Suppressor macrophage (primary cell): ENCODE measurements around the gene SEC14L1.

Source experiments
- DNase-seq, 4 experiments: peaks; one replicate each; pipeline ENCODE4 v3.0.0-alpha.2; 2020 to 2022

SEC14L1 gene

DNA sequence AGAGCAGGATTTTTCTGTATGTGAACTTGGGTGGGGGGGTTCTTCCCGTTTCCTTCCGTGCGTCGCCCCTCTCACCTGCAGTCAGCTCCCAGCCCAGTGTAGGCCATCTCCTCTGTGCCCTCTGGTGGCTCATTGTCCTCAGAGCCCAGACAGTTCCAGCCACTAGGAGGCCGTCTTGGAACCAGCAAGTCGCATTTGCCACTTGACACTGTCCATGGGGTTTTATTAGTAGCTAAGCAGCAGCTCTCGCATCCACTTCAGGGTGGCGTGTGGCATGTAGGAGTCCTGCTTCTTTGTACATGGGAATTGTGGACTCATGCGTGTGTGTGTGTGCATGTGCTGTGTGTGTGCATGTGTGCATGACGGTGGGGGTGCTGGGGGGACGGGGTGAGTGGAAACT lies 74.0 kb downstream of the SEC14L1 start:
- peak; percentile 45 to 65 (median 56) for DNase-seq

DNA sequence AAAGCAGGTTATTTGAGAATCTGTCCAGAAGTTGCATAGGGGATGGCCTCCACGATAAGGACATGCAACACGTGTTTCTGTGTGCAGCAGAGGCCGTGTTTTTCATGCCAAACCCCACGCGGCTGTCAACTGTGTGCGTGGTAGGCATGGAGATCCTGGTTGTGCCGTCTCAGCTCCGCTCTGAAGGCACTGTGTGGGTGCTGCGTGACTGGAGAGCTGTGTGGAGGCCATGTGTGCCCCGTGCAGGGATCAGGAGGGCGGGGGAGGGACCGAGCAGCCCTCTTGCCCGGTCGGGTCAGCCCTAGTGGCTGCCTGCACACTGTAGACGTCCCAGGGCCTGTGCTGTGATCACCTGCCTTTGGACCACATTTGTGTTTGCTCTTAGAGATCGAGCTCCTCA lies 74.5 kb downstream of the SEC14L1 start:
- DNase-seq = no peak

DNA sequence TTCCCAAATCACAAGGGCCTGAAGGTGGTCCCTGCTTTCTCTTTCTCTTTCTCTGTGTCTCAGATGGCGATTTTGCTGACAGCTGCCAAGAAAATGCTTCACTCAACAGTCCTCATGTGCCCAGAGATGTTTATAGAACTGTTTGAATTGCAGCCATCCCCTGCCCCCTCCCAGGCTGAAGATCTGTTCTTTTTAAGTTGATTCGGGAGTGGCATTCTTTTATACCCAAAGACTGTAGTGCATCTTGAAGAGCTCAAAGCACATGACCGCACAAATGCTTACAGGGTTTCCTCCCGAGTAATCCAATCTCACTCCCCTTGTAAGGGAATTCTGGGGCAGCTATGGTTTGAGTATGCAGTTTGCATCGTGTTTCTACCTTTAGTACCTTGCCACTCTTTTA lies 75.7 kb downstream of the SEC14L1 start:
- DNase-seq = no peak

DNA sequence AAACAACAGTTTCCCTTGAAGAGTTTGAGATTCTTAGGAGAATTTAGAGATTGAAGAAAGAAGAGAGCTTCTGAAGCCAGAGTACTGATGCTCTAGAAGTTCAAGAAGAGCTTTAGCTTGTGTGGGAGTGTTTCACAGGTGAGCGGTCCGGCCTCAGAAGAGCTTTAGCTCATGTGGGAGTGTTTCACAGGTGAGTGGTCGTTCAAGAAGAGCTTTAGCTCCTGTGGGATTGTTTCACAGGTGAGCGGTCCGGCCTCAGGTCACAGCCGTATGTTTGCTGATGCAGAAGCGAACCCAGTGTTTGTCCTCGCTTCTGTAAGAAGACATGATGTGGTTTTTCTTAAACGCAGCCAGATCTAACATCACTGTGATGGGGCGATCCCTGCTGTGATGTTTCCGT lies 76.4 kb downstream of the SEC14L1 start:
- no peak for DNase-seq

DNA sequence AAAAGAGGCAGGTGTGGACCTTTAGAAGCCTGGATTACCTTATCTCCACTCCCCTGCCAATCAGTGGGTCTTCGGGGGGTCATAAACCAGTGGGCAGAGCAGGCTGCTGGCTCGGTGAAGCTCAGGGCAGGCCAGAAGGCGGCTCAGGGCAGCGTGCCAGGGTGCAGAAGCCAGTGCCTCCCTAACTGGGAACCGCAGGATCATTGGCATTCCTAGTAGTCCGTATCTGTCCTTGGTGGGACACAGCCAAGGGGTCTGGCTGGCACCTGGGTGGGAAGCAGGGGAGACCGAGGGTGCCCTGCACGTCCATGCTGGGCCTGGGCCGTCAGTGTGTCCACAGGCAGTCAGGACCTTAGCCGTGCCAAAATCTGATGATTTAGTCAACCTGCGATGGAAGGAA lies 76.8 kb downstream of the SEC14L1 start:
- no peak for DNase-seq

DNA sequence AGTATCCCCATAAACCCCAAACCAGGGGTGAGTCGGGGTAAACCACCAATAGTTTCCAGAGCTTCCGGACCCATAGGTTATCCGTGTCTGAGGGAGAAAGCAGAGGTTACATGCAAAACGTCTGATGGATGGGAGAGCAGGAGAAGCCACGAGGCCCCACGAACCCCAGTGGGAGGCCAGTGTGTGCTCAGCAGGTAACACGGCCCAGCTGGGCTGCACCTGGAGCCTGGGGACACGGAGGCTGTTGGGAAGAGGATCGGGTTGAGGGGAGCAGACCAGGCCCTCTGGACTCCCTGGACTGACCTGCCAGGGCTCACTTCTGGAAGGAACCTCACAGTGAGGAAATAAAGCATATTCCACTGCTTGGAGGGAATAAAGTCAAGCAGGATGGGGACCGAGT lies 78.1 kb downstream of the SEC14L1 start:
- DNase-seq = no peak

DNA sequence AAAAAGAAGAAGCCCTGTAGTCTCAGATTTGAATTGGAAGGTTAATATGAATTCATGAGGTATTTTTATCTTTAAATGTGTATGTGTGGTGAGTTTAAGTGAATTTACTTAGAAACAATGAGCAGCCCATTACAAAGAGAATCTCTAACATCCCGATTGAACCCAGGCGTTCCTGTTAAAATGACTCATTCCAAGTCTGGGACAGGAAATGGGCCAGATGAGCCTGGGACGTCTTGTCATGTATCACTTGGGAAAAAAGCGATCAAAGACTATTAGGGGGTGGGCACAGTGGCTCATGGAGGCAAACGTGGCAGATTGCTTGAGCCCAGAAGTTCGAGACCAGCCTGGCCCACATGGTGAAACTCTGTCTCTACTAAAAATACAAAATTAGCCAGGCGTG lies 81.6 kb downstream of the SEC14L1 start:
- no peak for DNase-seq

DNA sequence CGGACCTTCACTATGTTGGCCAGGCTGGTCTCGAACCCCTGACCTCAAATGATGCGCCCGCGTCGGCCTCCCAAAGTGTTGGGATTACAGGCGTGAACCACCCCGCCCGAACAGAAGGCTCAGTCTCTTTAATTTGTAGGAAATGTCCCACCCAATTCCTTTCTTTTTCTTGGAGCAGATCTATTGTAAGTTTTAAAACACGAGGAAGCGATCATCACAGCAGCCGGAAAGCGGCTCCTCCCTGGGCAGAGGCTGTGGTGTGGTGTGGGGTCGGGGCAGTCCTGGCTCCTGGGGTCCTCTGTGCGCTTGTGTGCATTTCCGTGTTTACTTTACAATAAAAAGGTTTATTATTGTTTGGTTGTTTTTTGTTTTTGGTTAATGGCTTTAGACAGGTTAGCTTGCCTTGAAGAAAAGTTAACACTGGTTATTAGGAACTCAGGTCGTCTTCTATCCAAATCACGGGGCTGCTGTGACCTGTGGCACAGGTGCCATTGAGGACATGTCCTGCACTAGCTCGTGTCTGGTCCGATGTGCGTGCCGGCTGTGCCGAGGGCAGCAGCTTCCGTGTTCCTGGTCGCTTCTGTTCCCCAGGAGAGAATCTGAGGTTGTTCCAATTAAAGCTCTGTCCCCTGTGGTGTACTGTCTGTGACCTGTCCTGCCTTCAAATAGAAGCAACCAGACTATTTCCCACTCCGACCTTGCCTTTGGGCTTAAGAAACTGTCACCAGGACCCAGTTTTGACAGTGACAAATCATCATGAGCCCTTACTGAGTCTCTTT lies 83.1 kb downstream of the SEC14L1 start:
- no peak for DNase-seq

DNA sequence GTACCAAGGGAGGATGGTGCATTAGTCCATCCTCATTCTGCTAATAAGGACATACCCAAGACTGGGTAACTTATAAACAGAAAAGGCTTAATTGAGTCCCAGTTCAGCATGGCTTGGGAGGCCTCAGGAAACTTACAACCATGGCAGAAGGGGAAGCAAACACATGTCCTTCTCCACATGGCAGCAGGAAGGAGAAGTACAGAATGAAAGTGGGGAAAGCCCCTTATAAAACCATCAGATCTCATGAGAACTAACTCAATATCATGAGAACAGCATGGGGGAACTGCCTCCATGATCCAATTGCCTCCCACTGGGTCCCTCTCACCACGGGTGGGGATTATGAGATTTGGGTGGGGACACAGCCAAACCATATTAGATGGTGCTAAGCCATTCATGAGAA lies 84.5 kb downstream of the SEC14L1 start:
- peak in 2 of 4 experiments; percentile 35 to 45 for DNase-seq

DNA sequence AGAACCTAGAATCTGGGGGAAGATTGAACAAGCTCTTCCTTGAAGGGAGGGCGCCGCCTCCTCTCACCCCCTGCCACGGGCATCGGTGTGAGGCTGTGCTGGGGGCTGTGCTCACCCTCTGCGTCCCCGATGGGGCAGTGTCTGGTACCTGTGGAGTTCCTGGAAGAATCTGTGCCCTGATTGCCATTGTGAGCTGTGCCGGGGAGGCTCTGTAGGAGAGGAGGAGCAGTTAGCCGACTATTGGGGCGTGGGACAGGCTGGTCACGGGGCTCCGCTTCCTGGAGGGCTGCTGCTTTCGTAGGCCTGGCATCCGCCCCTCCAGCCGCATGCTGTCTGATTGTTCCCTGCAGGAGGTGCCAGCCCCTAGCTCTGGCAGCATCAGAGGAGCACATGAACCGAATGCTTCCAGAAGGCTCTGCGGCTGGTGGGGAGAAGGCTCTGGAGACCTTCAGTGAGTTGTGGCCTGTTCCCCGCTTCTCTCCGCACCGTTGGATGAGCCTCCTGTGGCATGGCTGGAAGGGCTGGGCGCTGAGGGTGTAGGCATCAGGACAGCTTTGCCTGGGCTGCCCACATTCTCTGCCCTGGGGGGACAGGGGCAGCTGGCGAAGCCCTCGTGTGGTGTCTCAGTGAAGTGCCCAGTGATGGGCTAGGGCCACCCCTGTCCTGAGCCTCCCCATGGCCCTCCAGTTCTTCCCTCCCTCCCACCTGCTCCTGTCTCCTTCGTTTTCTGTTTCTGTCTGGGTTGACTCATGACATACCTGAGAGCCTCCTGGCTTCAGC lies 86.9 kb downstream of the SEC14L1 start:
- no peak for DNase-seq

DNA sequence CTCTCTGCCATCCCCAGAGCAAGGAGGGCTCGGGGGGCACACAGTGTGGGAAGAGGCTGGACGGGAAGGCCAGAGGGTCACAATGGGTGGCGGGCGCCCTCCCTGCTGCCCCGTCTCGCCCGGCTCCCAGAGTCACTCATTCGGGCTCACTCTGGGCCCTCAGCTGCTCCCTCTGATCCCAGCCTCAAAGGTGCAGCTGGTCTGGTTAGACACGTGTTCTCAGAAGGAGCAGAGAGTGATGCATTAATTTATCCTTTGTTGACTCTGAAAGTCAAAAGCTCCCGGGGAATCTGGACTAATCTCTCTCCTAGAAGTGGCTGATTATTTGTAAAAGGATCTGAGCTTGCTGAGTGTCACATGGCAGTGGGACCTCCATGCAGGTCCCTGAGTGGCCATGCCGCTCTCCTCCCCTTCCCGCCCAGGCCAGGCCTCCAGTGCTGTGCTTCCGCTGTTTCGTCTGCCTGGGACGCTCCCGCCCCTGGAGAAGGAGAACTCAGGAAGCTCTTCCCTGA lies 87.5 kb downstream of the SEC14L1 start:
- no peak for DNase-seq

DNA sequence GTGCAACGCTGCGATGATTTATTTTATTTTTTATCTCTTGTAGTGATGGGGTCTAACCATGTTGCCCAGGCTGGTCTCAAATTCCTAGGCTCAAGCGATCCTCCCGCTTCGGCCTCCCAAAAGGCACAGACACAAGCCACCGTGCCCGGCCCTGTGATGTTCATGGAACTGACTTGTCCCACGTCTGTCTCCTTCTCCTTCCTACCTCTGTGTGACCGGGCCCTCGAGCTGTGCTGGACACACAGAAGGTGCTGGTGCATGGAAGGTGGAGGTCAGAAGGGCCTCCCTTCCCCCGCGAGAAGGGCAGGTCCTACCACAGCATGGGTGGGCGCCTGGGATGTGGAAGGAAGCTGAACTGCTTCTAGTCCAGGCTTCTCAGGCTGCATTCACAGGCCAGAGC lies 88.0 kb downstream of the SEC14L1 start:
- DNase-seq = no peak

DNA sequence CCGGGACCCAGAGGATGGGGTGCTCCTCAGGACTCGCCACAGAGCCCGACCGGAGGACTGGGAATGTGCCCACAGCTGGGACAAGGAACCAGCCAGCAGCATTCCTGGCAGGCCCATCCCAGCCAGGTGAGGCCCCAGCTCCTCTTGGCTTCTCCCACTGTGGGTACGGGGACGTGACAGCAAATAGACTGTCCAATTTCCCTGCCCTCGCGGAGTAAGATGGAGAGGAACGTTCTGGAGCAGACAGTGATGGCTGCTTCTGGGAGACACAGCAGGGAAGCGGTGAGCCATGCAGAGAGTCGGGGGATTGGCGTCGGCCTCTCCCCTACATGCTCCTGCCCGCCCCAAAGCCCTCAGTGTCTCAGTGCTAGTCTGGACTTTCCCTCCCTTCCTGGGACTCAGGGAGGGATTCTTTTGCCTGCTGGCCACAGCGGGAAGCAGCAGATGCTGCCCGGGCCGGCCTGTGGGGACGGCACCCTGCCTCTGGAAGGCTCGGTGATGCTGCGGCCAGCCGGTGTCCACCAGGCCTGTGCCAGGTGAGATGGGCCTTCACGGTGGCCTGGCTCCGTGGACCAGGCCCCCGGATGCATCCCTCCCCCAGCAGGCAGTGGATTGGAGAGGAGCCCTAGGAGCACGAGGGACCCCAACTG lies 89.1 kb downstream of the SEC14L1 start:
- DNase-seq = no peak

DNA sequence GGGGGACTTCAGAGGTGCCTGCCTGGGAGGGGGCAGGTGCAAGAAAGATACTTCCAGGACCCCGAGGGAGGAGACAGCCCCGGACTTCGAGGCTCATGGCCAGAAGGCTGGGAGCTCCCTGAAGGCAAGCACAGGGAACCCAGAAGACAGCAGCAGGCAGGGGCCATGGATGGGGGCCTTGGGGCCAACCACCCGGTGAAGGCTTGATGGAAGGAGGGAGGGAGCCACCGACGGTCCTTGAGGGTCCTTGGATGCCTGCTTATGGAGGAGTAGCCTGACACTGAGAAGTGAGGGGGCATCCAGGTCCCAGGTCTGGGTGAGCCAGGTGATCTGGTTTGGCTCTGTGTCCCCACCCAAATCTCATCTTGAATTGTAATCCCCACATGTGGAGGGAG lies 89.7 kb downstream of the SEC14L1 start:
- DNase-seq = no peak

DNA sequence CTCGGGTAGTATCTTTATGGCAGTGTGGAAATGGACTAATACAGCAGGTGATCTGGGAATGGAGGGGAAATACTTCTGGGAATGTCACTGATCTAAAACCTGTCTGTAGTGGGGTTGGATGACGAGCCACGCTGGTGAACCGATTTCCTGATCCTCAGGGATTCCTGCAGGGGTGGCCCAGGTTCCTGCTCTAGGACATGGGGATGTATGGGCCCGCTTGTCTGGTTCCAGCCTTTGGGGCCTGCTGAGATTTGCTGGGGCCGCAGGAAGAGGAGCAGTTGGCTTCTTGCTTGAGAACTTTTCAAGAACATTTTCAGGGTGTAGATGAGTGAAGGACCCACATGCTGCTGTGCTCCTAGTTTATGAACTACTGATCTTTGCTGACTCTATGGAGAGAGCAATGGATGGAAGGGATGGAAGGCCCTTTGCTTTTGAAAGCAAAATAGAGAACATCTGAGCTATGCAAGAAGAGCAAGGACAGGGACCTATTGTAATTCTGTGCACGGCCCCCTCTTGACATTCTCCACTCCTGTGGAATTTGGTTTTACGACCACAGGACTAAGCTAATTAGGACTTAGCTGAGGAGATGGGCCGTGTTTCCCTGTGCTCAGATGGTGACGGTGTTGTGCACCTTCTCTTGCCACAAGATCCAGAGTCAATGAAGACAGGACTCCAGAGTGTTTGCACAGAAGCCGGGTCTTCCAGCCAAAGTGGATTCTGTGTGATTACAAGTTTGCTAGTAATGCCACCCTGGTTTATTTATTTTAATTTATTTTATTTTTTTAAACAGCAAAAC lies 90.5 kb downstream of the SEC14L1 start:
- no peak for DNase-seq

DNA sequence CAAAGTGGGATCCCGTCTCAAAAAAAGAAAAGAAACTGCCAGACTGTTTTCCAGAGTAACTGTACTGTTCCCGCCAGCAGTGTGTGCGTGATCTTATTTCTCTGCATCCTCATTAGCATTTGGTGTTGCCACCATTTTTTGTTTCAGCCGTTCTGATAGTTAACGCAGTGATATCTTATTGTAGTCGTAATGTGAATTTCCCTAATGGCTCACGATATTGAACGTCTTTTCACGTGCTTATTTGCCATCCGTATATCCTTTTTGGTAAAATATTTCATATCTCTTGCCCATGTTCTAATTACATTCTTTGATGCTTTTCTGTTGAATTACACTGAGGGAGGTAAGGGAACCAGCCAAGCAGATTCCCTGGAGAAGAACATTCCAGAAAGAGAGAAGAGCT lies 92.4 kb downstream of the SEC14L1 start:
- no peak for DNase-seq

DNA sequence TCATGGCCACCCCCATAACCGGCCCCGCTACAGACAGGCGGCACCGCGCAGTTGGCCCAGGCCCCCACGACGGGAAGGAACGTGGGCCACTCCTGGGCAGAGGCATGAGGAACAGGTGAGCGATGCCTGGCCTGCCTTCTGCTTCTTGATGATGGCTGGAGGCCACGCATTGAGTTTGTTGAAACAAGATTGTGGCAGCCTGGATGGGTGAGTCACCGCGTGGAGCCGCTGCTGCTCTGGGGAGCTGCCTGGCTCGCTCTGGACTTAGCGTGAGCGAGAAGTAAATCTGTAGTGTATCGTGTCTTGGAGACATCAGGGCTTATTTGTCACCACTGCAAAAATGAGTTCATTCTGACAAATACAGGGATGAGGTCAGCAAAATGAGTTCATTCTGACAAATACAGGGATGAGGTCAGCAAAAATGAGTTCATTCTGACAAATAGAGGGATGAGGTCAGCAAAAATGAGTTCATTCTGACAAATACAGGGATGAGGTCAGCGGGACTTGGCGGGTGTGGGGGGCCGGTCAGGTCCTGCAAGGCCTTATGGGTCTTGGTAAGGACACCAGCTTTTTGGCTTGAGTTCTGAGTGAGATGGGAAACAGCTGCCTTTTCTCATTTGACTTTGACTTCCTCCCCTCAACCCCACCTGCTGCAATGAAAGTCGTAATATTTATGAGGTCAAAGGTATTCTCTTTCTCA lies 93.0 kb downstream of the SEC14L1 start:
- DNase-seq = peak; percentile 48 to 81 (median 62)

DNA sequence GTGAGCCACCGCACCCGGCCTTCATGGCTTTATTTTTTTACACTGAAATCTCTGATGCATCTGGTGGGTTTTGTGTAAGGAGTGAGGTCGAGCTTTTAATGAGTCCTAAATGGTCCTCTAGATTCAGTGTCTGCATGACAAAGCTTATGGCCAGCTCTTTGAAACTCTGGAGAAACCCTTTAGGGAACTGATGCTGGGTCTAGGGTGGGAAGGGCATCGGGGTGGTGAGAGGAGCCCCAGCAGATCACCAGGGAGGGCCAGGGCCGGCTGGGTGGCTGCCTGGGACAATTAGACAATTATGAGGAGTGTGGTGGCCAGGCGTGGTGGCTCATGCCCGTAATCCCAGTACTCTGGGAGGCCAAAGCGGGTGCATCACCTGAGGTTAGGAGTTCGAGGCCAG lies 93.9 kb downstream of the SEC14L1 start:
- peak in 3 of 4 experiments; percentile 21 to 36 (median 26) for DNase-seq

DNA sequence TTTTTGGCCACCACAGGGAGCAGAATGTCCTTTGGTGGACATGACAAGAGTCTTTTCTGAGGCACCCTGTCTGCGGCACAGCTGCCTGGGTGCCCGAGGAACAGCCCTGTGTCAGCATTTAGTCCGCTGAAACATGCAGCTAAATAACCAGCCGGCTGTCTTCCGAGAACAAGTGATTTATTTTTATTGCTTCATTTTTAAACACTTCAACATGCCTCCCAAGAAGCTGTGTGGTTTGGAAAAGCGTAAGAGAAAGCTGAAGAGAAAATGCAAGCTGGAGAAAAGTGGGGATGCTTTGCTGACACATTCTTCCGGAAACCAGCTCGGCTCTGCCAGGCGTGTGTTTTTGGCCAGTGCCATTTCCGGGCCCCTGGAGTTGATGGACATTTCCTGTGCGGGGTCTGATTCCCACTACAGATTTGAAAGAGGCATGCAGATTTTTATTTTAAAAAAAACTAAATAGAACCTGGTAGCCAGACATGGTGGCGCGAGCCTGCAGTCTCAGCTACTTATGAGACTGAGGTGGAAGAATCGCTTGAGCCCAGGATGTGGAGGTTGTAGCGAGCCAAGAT lies 94.7 kb downstream of the SEC14L1 start:
- peak; percentile 72 to 86 (median 80) for DNase-seq

DNA sequence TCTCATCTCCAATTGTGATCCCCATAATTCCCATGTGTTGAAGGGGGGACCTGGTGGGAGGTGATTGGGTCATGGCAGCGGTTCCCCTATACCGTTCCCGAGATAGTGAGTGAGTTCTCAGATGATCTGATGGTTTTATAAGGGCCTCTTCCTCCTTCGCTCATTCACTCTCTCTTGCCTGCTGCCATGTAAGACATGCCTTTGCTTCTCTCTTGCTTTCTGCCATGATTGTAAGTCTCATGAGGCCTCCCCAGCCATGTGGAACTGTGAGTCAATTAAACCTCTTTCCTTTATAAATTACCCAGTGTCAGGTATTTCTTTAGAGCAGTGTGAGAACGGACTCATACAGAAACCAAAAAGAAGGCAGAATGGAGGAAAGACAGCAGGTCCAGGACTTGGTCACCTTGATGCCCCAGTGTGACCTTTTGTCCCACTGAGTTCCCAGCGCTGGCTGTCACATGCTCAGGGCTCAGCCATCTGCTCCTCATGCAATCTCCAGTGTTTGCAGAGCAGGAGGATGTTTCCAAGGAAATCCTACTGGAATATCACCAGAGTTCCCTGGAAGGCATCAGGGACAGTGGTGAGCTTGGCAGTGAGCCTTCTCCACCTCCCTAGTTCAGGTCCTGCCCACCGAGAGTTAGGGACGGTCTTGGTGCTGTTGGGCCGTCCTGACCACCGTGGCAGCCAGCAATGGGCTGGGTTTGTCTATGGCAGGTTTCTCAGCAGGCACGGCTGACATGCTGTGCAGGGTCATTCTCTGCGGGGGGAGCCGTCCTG lies 96.7 kb downstream of the SEC14L1 start:
- no peak for DNase-seq

DNA sequence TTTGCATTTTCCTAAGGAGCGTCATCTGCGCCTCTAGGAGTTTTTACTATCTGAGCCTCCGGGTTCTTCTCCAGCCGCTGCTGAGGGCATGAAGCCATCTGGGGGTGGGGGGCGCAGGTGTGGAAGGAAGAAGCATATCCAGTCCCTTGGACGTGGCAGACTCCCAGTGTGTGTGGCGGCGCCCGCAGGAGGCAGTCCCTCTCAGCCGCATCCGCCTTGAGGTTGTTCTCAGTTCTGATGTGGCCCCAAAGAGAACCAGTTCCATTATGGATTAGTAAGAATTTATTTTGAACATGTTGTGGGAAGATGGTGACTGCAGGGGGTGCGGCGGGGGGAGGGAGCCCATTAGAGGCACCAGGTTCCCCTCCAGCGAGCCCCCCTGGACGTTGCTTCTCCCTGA lies 100.2 kb downstream of the SEC14L1 start:
- DNase-seq = no peak
